Activated CD4-positive, alpha-beta memory T cell treated with anti-CD3 and anti-CD28 coated beads for 36 hours (primary cell): ENCODE data around the gene PREPL. TPM values are rescaled to one million over a fixed set of nuclear protein-coding genes. Genes with fewer than 3 reads are reported as not detected.

Experiments used
- CTCF ChIA-PET: fragments of 350-600 bp; sonication (Branson Sonifier 250); formaldehyde crosslinking; loops from one replicate; lab custom pipeline; 2021; ENCODE audit warnings: antibody characterized with exemption, inconsistent platforms; lab: Charles Lee
- POLR2A ChIA-PET: fragments of 350-600 bp; sonication (Branson Sonifier 250); formaldehyde crosslinking; loops from one replicate; lab custom pipeline; 2021; ENCODE audit warnings: antibody characterized with exemption; lab: Charles Lee
- DNase-seq: peaks from one replicate; pipeline ENCODE4 v3.0.0-alpha.2; 2020
- H3K27ac Mint-ChIP-seq: one replicate; pipeline ENCODE4 v1.8.0; 2021; ENCODE audit warnings: mixed read lengths
- H3K27me3 Mint-ChIP-seq: one replicate; pipeline ENCODE4 v1.8.0; 2021; ENCODE audit warnings: mixed read lengths
- H3K36me3 Mint-ChIP-seq: one replicate; pipeline ENCODE4 v1.8.0; 2021; ENCODE audit warnings: mixed read lengths
- H3K4me1 Mint-ChIP-seq: one replicate; pipeline ENCODE4 v1.8.0; 2021; ENCODE audit warnings: low read depth, mixed read lengths
- H3K4me3 Mint-ChIP-seq: one replicate; pipeline ENCODE4 v1.8.0; 2021; ENCODE audit warnings: mild to moderate bottlenecking, mixed read lengths
- H3K9me3 Mint-ChIP-seq: one replicate; pipeline ENCODE4 v1.8.0; 2021; ENCODE audit warnings: mixed read lengths
- intact Hi-C: fragments of 100-400 bp; cut with micrococcal nuclease; formaldehyde crosslinking; loops from one replicate; pipeline ENCODE4 v1.15.1; 2023
- total RNA-seq, 2 experiments: library from RNA; stranded (reverse); gene quantifications; one replicate each; pipeline ENCODE4 v1.2.3, GENCODE V29; 2021

Gene PREPL
- total RNA-seq, 2 experiments from 2014 or later: 25.2 to 32.1 TPM

GRCh38 chr2:44367591-44367990 lies 6.3 kb upstream of the PREPL start:
- Mint-ChIP-seq H3K9me3 (no peaks in the 10 kb centered on the region), H3K36me3 (peaks cover 11% of the 10 kb centered on the region), H3K4me1 (peaks cover 35% of the 10 kb centered on the region), H3K4me3 (no peak overlapping the region), H3K27ac (peak overlapping the region; percentile 47), H3K27me3 (no peaks in the 10 kb centered on the region)
- intact Hi-C loops: loop anchor here (10.0 kb wide), 1 partner anchor 1127 kb away; no protein-coding TSS in a partner anchor
- DNase-seq: no peak
- ChIA-PET CTCF (interaction anchor here (0.5 kb wide), 1 partner anchor 1072 kb away, joined by 3 read pairs; no protein-coding TSS in a partner anchor), POLR2A (no interaction called here)

GRCh38 chr2:44364604-44365003 lies 3.3 kb upstream of the PREPL start:
- peaks cover 17% of the 10 kb centered on the region for H3K36me3 Mint-ChIP-seq

GRCh38 chr2:44362207-44363015 lies 1.1 kb upstream of the PREPL start:
- peaks cover 47% of the 10 kb centered on the region for H3K4me1 Mint-ChIP-seq
- H3K27me3 Mint-ChIP-seq: no peaks in the 10 kb centered on the region

More at GRCh38 chr2:44364604-44365003, 3.3 kb upstream of the PREPL start:
- H3K4me1 Mint-ChIP-seq: peaks cover 42% of the 10 kb centered on the region
- no peaks in the 10 kb centered on the region for H3K27me3 Mint-ChIP-seq
- H3K4me3 Mint-ChIP-seq: no peak overlapping the region
- H3K27ac Mint-ChIP-seq: no peak overlapping the region
- H3K9me3 Mint-ChIP-seq: no peaks in the 10 kb centered on the region
- intact Hi-C loops: loop anchor here (5.0 to 10.0 kb wide), 2 partner anchors 767 to 1130 kb away; partner anchors contain the start of gene THADA
- ChIA-PET CTCF (no interaction called here), POLR2A (no interaction called here)
- DNase-seq: no peak

GRCh38 chr2:44360749-44361329 lies 455 bp downstream of the PREPL start:
- intact Hi-C loops: loop anchor here (1.0 to 10.0 kb wide), 4 partner anchors 193 to 1134 kb away; partner anchors contain the start of genes PPM1B and THADA
- peaks cover 49% of the 10 kb centered on the region for H3K4me1 Mint-ChIP-seq
- no peaks in the 10 kb centered on the region for H3K9me3 Mint-ChIP-seq
- POLR2A ChIA-PET: interaction anchor here (1.2 to 2.2 kb wide), 3 partner anchors 9 to 579 kb away, joined by 4 to 19 read pairs (median 8); partner anchors contain the start of gene PPM1B
- H3K4me3 Mint-ChIP-seq: peak overlapping the region; percentile 96
- CTCF ChIA-PET: interaction anchor here (0.9 to 2.6 kb wide), 7 partner anchors 9 to 317 kb away, joined by 3 to 8 read pairs (median 5); no protein-coding TSS in a partner anchor
- peak; percentile 41 for DNase-seq
- H3K27ac Mint-ChIP-seq: peak overlapping the region; percentile 99
- H3K27me3 Mint-ChIP-seq: no peaks in the 10 kb centered on the region
- peaks cover 19% of the 10 kb centered on the region for H3K36me3 Mint-ChIP-seq

More at GRCh38 chr2:44362207-44363015, 1.1 kb upstream of the PREPL start:
- Mint-ChIP-seq H3K4me3 (peak overlapping the region; percentile 96), H3K27ac (peak overlapping the region; percentile 99), H3K36me3 (peaks cover 15% of the 10 kb centered on the region), H3K9me3 (no peaks in the 10 kb centered on the region)
- intact Hi-C loops: loop anchor here (2.0 to 10.0 kb wide), 3 partner anchors 242 to 1132 kb away; partner anchors contain the start of gene THADA
- peak; percentile 55 for DNase-seq
- ChIA-PET POLR2A (interaction anchor here (0.8 to 2.2 kb wide), 6 partner anchors 10 to 578 kb away, joined by 3 to 19 read pairs (median 5); partner anchors contain the start of genes LRPPRC and PPM1B), CTCF (interaction anchor here (0.6 to 1.8 kb wide), 7 partner anchors 8 to 274 kb away, joined by 3 to 7 read pairs (median 4); no protein-coding TSS in a partner anchor)

- H3K9me3 Mint-ChIP-seq: no peaks in the 10 kb centered on the region
- no peak overlapping the region for H3K27ac Mint-ChIP-seq
- ChIA-PET POLR2A (no interaction called here), CTCF (no interaction called here)
- no peaks in the 10 kb centered on the region for H3K27me3 Mint-ChIP-seq
- no peak overlapping the region for H3K4me3 Mint-ChIP-seq
- H3K36me3 Mint-ChIP-seq: peaks cover 13% of the 10 kb centered on the region
- DNase-seq: peak; percentile 59
- intact Hi-C loops: no loop called here
- peaks cover 36% of the 10 kb centered on the region for H3K4me1 Mint-ChIP-seq
Observed at GRCh38 chr2:44358503-44358902, 2.8 kb downstream of the PREPL start.

GRCh38 chr2:44354761-44355160 lies 6.5 kb downstream of the PREPL start:
- no peak overlapping the region for H3K27ac Mint-ChIP-seq
- peaks cover 26% of the 10 kb centered on the region for H3K4me1 Mint-ChIP-seq
- CTCF ChIA-PET: no interaction called here
- intact Hi-C loops: no loop called here
- no peak for DNase-seq
- H3K4me3 Mint-ChIP-seq: no peak overlapping the region
- no peaks in the 10 kb centered on the region for H3K9me3 Mint-ChIP-seq
- no peaks in the 10 kb centered on the region for H3K27me3 Mint-ChIP-seq
- peaks cover 12% of the 10 kb centered on the region for H3K36me3 Mint-ChIP-seq
- POLR2A ChIA-PET: no interaction called here

GRCh38 chr2:44352510-44352909 lies 8.8 kb downstream of the PREPL start:
- no peak for DNase-seq
- Mint-ChIP-seq H3K9me3 (no peaks in the 10 kb centered on the region), H3K4me1 (peaks cover 14% of the 10 kb centered on the region), H3K4me3 (no peak overlapping the region), H3K27me3 (no peaks in the 10 kb centered on the region), H3K27ac (no peak overlapping the region), H3K36me3 (peaks cover 10% of the 10 kb centered on the region)
- CTCF ChIA-PET: no interaction called here
- intact Hi-C loops: no loop called here
- POLR2A ChIA-PET: interaction anchor here (1.4 kb wide), 1 partner anchor 9 kb away, joined by 8 read pairs; the partner anchor contains the start of genes CAMKMT and PREPL

- DNase-seq: no peak
- peaks cover 12% of the 10 kb centered on the region for H3K4me1 Mint-ChIP-seq
- POLR2A ChIA-PET: interaction anchor here (1.4 kb wide), 1 partner anchor 10 kb away, joined by 8 read pairs; the partner anchor contains the start of genes CAMKMT and PREPL
- no peak overlapping the region for H3K4me3 Mint-ChIP-seq
- peaks cover 9% of the 10 kb centered on the region for H3K36me3 Mint-ChIP-seq
- intact Hi-C loops: no loop called here
- H3K9me3 Mint-ChIP-seq: no peaks in the 10 kb centered on the region
- CTCF ChIA-PET: no interaction called here
- H3K27me3 Mint-ChIP-seq: no peaks in the 10 kb centered on the region
- H3K27ac Mint-ChIP-seq: no peak overlapping the region
Observed at GRCh38 chr2:44351676-44352075, 9.6 kb downstream of the PREPL start.

- Mint-ChIP-seq H3K27ac (no peak overlapping the region), H3K27me3 (no peaks in the 10 kb centered on the region), H3K4me1 (peaks cover 12% of the 10 kb centered on the region)
Observed at GRCh38 chr2:44351088-44351487, 10.2 kb downstream of the PREPL start.

GRCh38 chr2:44349506-44349905 lies 11.8 kb downstream of the PREPL start:
- H3K27me3 Mint-ChIP-seq: no peaks in the 10 kb centered on the region
- peaks cover 10% of the 10 kb centered on the region for H3K4me1 Mint-ChIP-seq
- intact Hi-C loops: no loop called here
- H3K36me3 Mint-ChIP-seq: peaks cover 8% of the 10 kb centered on the region
- no peak overlapping the region for H3K4me3 Mint-ChIP-seq
- H3K27ac Mint-ChIP-seq: no peak overlapping the region
- ChIA-PET POLR2A (no interaction called here), CTCF (interaction anchor here (0.6 to 1.8 kb wide), 2 partner anchors 109 to 264 kb away, joined by 3 to 5 read pairs; no protein-coding TSS in a partner anchor)
- H3K9me3 Mint-ChIP-seq: no peaks in the 10 kb centered on the region
- DNase-seq: no peak

More at GRCh38 chr2:44351088-44351487, 10.2 kb downstream of the PREPL start:
- ChIA-PET POLR2A (interaction anchor here (1.4 kb wide), 1 partner anchor 11 kb away, joined by 8 read pairs; the partner anchor contains the start of genes CAMKMT and PREPL), CTCF (no interaction called here)
- DNase-seq: no peak
- Mint-ChIP-seq H3K36me3 (peaks cover 8% of the 10 kb centered on the region), H3K4me3 (no peak overlapping the region), H3K9me3 (no peaks in the 10 kb centered on the region)
- intact Hi-C loops: no loop called here

- Mint-ChIP-seq H3K4me1 (peaks cover 10% of the 10 kb centered on the region), H3K36me3 (peaks cover 10% of the 10 kb centered on the region), H3K27ac (no peak overlapping the region), H3K9me3 (no peaks in the 10 kb centered on the region), H3K27me3 (no peaks in the 10 kb centered on the region), H3K4me3 (no peak overlapping the region)
- CTCF ChIA-PET: interaction anchor here (0.6 to 1.8 kb wide), 5 partner anchors 15 to 262 kb away, joined by 3 to 5 read pairs (median 3); no protein-coding TSS in a partner anchor
- intact Hi-C loops: no loop called here
- DNase-seq: no peak
- POLR2A ChIA-PET: no interaction called here
Observed at GRCh38 chr2:44348400-44348799, 12.9 kb downstream of the PREPL start.
